ENCODE data around the gene E2F6. TPM values are rescaled to one million over a fixed set of nuclear protein-coding genes. Genes with fewer than 3 reads are reported as not detected.

E2F6 gene
- total and polyA plus RNA-seq, 2 of the 8 experiments (the other 6 are each of a cell fraction or from before 2014, with no cell fraction given): 8.3 to 14.9 TPM

- TF ChIP-seq CTBP2 (IDR thresholded peaks at IDR 0.05; ENCODE audit: borderline replicate concordance, insufficient read depth, insufficient read length, low read length) (no peak), BCL11A (IDR thresholded peaks at IDR 0.05; ENCODE audit: low read depth in 2 of 2, low read length in 2 of 2) (no peak), HDAC6 (IDR thresholded peaks at IDR 0.05; ENCODE audit: low read depth, low read length) (no peak), TBP (IDR thresholded peaks at IDR 0.05; ENCODE audit: low read depth, low read length) (no peak)
Observed at GRCh38 chr2:11437602-11438001, 28.4 kb downstream of the E2F6 start (continued).

Data from H1 (cell line).